Mesenchymal stem cell (in vitro differentiated cells and primary cell): ENCODE results near the gene DBP.

ENCODE experiments used
- DNase-seq: peaks from one replicate; pipeline ENCODE4 v3.0.0-alpha.2; 2013
- H2AFZ ChIP-seq: one replicate; pipeline ENCODE4 v1.6.1; 2013; ENCODE audit warnings: low read depth, mild to moderate bottlenecking, control low read depth, inconsistent platforms, low read length, moderate library complexity
- H2AK5ac ChIP-seq: 2 replicates; pipeline ENCODE4 v1.6.1; 2013; ENCODE audit warnings: low read length, moderate library complexity, mild to moderate bottlenecking, inconsistent platforms; ENCODE audit not compliant: severe bottlenecking
- H2BK120ac ChIP-seq: one replicate; pipeline ENCODE4 v1.6.1; 2013; ENCODE audit warnings: low read depth, mild to moderate bottlenecking, inconsistent platforms, low read length, moderate library complexity
- H2BK12ac ChIP-seq, 2 experiments: one replicate each; pipeline ENCODE4 v1.6.1; 2013; ENCODE audit warnings: inconsistent platforms in 2 of 2, low read length in 2 of 2, mild to moderate bottlenecking in 2 of 2, moderate library complexity in 2 of 2, control low read depth in 1 of 2
- H2BK15ac ChIP-seq: one replicate; pipeline ENCODE4 v1.6.1; 2013; ENCODE audit warnings: mild to moderate bottlenecking, low read depth, inconsistent platforms; ENCODE audit not compliant: poor library complexity, severe bottlenecking
- H2BK5ac ChIP-seq: 2 replicates; pipeline ENCODE4 v1.6.1; 2013; ENCODE audit warnings: low read depth, mild to moderate bottlenecking, low read length, control low read depth, inconsistent platforms; ENCODE audit not compliant: poor library complexity, severe bottlenecking
- H3K14ac ChIP-seq, 2 experiments: one replicate each; pipeline ENCODE4 v1.6.1; 2013; ENCODE audit warnings: inconsistent platforms in 2 of 2, low read length in 2 of 2, control low read depth in 1 of 2, mild to moderate bottlenecking in 1 of 2, moderate library complexity in 1 of 2
- H3K18ac ChIP-seq, 2 experiments: one replicate each; pipeline ENCODE4 v1.6.1; 2013; ENCODE audit warnings: inconsistent platforms in 2 of 2, low read length in 2 of 2, control low read depth in 1 of 2, low read depth in 1 of 2, mild to moderate bottlenecking in 1 of 2
- H3K23ac ChIP-seq, 2 experiments: one replicate each; pipeline ENCODE4 v1.6.1; 2013; ENCODE audit warnings: inconsistent platforms in 2 of 2, low read length in 2 of 2, mild to moderate bottlenecking in 2 of 2, moderate library complexity in 2 of 2, control low read depth in 1 of 2
- H3K27ac ChIP-seq: 2 replicates; pipeline ENCODE4 v1.5.1; 2013; ENCODE audit warnings: mild to moderate bottlenecking, moderate library complexity, low read length, control low read depth, inconsistent platforms; ENCODE audit not compliant: poor library complexity, severe bottlenecking
- H3K27me3 ChIP-seq, 2 experiments: 2 replicates each; pipeline versions ENCODE4 v1.6.1 to v1.7.0; 2013; ENCODE audit warnings: low read length in 2 of 2, mild to moderate bottlenecking in 2 of 2, moderate library complexity in 2 of 2, control low read depth in 1 of 2, inconsistent platforms in 1 of 2; ENCODE audit not compliant: control insufficient read depth in 1 of 2, insufficient read depth in 1 of 2
- H3K36me3 ChIP-seq, 2 experiments: 2 replicates each; pipeline versions ENCODE4 v1.6.1 to v1.7.0; 2013; ENCODE audit warnings: low read length in 2 of 2, control low read depth in 1 of 2, inconsistent platforms in 1 of 2, low read depth in 1 of 2, mild to moderate bottlenecking in 1 of 2; ENCODE audit not compliant: insufficient read depth in 2 of 2, control insufficient read depth in 1 of 2
- H3K4ac ChIP-seq, 2 experiments: one replicate each; pipeline ENCODE4 v1.6.1; 2013; ENCODE audit warnings: inconsistent platforms in 2 of 2, low read length in 2 of 2, mild to moderate bottlenecking in 2 of 2, moderate library complexity in 2 of 2, control low read depth in 1 of 2, low read depth in 1 of 2
- H3K4me1 ChIP-seq: 2 replicates; pipeline ENCODE4 v1.6.1; 2013; ENCODE audit warnings: low read depth, low read length, control low read depth; ENCODE audit not compliant: control insufficient read depth, insufficient read depth
- H3K4me2 ChIP-seq: 2 replicates; pipeline ENCODE4 v1.6.1; 2013; ENCODE audit warnings: low read length, mild to moderate bottlenecking, inconsistent platforms; ENCODE audit not compliant: poor library complexity, severe bottlenecking
- H3K4me3 ChIP-seq, 2 experiments: 2 replicates each; pipeline versions ENCODE4 v1.5.1 to v1.7.0; 2013; ENCODE audit warnings: low read length in 2 of 2, mild to moderate bottlenecking in 2 of 2, control low read depth in 1 of 2, low read depth in 1 of 2; ENCODE audit not compliant: insufficient read depth in 1 of 2
- H3K79me1 ChIP-seq: replicated peaks from 2 replicates; pipeline ENCODE4 v1.6.1; 2013; ENCODE audit warnings: mild to moderate bottlenecking, control low read depth, low read length, inconsistent platforms; ENCODE audit not compliant: poor library complexity, severe bottlenecking
- H3K9ac ChIP-seq: 2 replicates; pipeline ENCODE4 v1.7.0; 2013; ENCODE audit warnings: mild to moderate bottlenecking, low read length, moderate library complexity
- H3K9me3 ChIP-seq: 2 replicates; pipeline ENCODE4 v1.7.0; 2013; ENCODE audit warnings: mild to moderate bottlenecking, low read length; ENCODE audit not compliant: control insufficient read depth
- H4K8ac ChIP-seq: one replicate; pipeline ENCODE4 v1.6.1; 2013; ENCODE audit warnings: inconsistent platforms, mild to moderate bottlenecking, low read length, moderate library complexity
- H4K91ac ChIP-seq: one replicate; pipeline ENCODE4 v1.6.1; 2013; ENCODE audit warnings: mild to moderate bottlenecking, low read length, inconsistent platforms
- WGBS: methylation state at CpG from one replicate; pipeline ENCODE4 v1.1.7; 2013; ENCODE audit warnings: mixed read lengths; 5-methylcytosine and 5-hydroxymethylcytosine counted together

The DBP gene

GRCh38 chr19:48656840-48657474 is 19.8 kb upstream of the DBP start:
- Histone ChIP-seq H2BK12ac (peak overlapping the region in 1 of 2 experiments; percentile 73), H3K4ac (peak overlapping the region in 1 of 2 experiments; percentile 60), H2BK5ac (peak overlapping the region; percentile 74), H3K36me3 (no peaks in the 10 kb centered on the region), H2BK120ac (no peak overlapping the region), H3K9me3 (no peaks in the 10 kb centered on the region), H3K4me3 (peak overlapping the region in 1 of 2 experiments; percentile 35), H4K8ac (no peak overlapping the region), H4K91ac (no peak overlapping the region), H2BK15ac (no peak overlapping the region), H3K18ac (no peak overlapping the region), H3K27me3 (peaks cover 0 to 3% of the 10 kb centered on the region in 2 experiments), H3K4me1 (peaks cover 21% of the 10 kb centered on the region), H2AK5ac (no peak overlapping the region), H2AFZ (no peak overlapping the region), H3K23ac (no peak overlapping the region), H3K9ac (no peak overlapping the region), H3K4me2 (peak overlapping the region; percentile 17), H3K14ac (no peak overlapping the region), H3K27ac (peak overlapping the region; percentile 69), H3K79me1 (no peaks in the 10 kb centered on the region)
- WGBS = 34% methylated on average over 13 of the region's 16 CpGs
- peak; percentile 87 for DNase-seq

DNA sequence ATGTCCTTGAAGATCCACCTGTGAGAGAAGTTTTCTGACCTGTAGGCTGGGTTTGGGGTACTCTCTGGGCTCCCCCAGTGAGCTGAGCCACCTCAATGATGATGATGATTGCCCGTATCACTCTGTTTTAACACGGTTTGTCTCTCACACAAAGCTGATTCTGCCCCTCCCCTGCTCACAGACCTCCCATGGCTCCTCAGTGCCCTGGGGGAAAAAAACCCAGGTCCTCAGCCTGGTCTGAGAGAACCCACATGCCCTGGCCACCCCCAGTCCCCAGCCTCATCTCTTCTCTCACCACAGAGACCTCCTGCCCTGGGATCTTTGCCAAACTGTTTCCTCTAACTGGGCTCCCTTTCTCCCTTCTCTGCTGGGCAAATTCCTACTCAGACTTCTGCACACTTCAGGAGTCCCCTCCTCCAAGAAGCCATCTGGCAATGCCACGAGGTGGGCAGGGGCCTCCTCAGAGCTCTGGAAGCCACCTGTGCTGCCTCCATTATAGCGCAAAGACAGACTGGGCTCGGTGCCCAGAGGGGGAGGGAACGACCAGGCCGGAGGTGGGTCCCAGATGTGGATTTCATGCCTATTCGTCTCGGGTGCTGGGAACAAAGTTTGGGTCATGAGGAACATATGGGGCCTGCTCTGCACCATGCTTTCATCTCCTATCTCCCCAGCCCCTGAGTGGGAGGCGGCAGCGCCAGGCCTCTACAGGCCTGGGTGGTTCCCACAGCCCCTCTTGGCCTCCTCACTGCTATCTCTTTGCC is 17.3 kb upstream of the DBP start:
- Histone ChIP-seq H2BK15ac (no peak overlapping the region), H2BK12ac (peak overlapping the region in 1 of 2 experiments; percentile 15), H3K27ac (no peak overlapping the region), H3K4me1 (peaks cover 18% of the 10 kb centered on the region), H2BK120ac (no peak overlapping the region), H3K4ac (no peak overlapping the region), H2BK5ac (no peak overlapping the region), H3K18ac (peak overlapping the region in 1 of 2 experiments; percentile 4), H4K8ac (peak overlapping the region; percentile 55), H3K4me3 (no peak overlapping the region), H3K36me3 (no peaks in the 10 kb centered on the region), H3K9me3 (no peaks in the 10 kb centered on the region), H2AK5ac (no peak overlapping the region), H3K4me2 (no peak overlapping the region), H3K27me3 (peaks cover 0 to 3% of the 10 kb centered on the region in 2 experiments), H3K14ac (no peak overlapping the region), H2AFZ (no peak overlapping the region), H3K23ac (no peak overlapping the region), H4K91ac (no peak overlapping the region), H3K9ac (no peak overlapping the region), H3K79me1 (no peaks in the 10 kb centered on the region)
- no peak for DNase-seq
- 75% methylated on average over 11 of the region's 11 CpGs for WGBS

DNA sequence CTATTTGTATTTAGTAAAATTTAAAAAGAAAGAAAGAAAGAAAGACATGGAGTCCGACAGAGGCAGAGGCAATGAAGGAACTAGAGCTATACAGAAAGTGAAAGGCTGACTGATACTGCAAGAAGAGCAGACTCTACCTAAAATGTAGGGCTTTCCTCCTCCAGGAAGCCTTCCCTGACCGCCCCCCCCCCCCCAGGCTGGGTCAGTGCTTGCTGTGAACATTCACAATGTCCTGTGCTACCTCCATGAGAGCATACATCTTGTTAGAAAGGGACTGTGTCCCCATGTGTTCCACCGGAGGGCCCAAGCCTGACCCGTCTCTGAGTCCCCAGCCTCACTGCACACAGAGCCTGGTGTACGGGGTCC is 14.5 kb upstream of the DBP start:
- Histone ChIP-seq H3K79me1 (no peaks in the 10 kb centered on the region), H4K8ac (peak overlapping the region; percentile 7), H3K4me2 (no peak overlapping the region), H2BK120ac (no peak overlapping the region), H2BK15ac (no peak overlapping the region), H3K9ac (no peak overlapping the region), H3K18ac (no peak overlapping the region), H3K4me3 (no peak overlapping the region), H3K14ac (no peak overlapping the region), H3K9me3 (no peaks in the 10 kb centered on the region), H3K27me3 (peaks cover 0 to 3% of the 10 kb centered on the region in 2 experiments), H2AFZ (no peak overlapping the region), H3K27ac (no peak overlapping the region), H2AK5ac (no peak overlapping the region), H2BK12ac (no peak overlapping the region), H3K36me3 (no peaks in the 10 kb centered on the region), H4K91ac (no peak overlapping the region), H2BK5ac (no peak overlapping the region), H3K4me1 (peaks cover 17% of the 10 kb centered on the region), H3K23ac (no peak overlapping the region), H3K4ac (no peak overlapping the region)
- DNase-seq = no peak
- WGBS = 89% methylated on average over 5 of the region's 5 CpGs

DNA sequence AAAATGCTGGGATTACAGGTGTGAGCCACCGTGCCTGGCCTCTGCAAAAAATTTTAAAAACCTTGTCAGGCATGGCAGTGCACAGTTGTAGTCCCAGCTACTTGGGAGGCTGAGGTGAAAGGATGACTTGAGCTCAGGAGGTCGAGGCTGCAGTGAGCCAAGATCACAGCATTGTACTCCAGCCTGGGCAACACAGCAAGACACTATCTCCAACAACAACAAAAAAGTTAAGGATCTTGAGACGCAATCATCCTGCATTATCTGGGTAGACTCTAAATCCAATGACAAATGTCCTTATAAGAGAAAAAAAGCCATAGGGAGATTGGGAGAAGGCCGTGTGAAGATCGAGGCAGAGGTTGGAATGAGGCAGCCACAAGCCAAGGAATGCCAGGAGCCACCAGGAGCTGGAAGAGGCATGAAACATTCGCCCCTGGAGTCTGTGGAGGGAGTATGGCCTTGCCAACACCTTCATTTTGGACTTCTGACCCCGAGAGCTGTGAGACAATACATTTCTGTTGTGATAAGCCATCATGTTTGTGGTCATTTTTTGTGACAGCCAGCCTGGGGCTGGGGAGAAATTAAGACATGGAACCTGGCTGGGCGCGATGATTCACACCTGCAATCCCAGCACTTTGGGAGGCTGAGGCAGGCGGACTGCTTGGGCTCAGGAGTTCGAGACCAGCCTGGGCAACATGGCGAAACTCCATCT is 13.9 kb upstream of the DBP start:
- H3K14ac ChIP-seq = no peak overlapping the region
- no peaks in the 10 kb centered on the region for H3K79me1 ChIP-seq
- DNase-seq = no peak
- H4K91ac ChIP-seq = no peak overlapping the region
- no peak overlapping the region for H2BK15ac ChIP-seq
- H3K4me1 ChIP-seq = peaks cover 16% of the 10 kb centered on the region
- peak overlapping the region in 1 of 2 experiments; percentile 12 for H3K18ac ChIP-seq
- no peak overlapping the region for H3K4me3 ChIP-seq
- H4K8ac ChIP-seq = no peak overlapping the region
- no peak overlapping the region for H2BK120ac ChIP-seq
- no peak overlapping the region for H3K9ac ChIP-seq
- H3K4ac ChIP-seq = no peak overlapping the region
- H3K4me2 ChIP-seq = no peak overlapping the region
- H3K36me3 ChIP-seq = no peaks in the 10 kb centered on the region
- no peak overlapping the region for H2BK5ac ChIP-seq
- no peak overlapping the region for H2AK5ac ChIP-seq
- H3K27me3 ChIP-seq = peaks cover 0 to 3% of the 10 kb centered on the region in 2 experiments
- no peak overlapping the region for H3K27ac ChIP-seq
- H2AFZ ChIP-seq = no peak overlapping the region
- 84% methylated on average over 9 of the region's 12 CpGs for WGBS
- no peak overlapping the region for H3K23ac ChIP-seq
- no peaks in the 10 kb centered on the region for H3K9me3 ChIP-seq
- peak overlapping the region in 1 of 2 experiments; percentile 63 for H2BK12ac ChIP-seq
